Muscle of leg (tissue), 11 donors: Measurements from ENCODE around the gene NCF4. TPM values are rescaled to one million over a fixed set of nuclear protein-coding genes. Genes with fewer than 3 reads are reported as not detected.

Experiments
- DNase-seq: peaks from one replicate; pipeline ENCODE4 v3.0.0; 2013
- H3K27ac ChIP-seq: one replicate; pipeline ENCODE4 v1.5.1; 2013; ENCODE audit warnings: mild to moderate bottlenecking, low read length, control low read depth
- H3K27me3 ChIP-seq: one replicate; pipeline ENCODE4 v1.6.1; 2013; ENCODE audit warnings: low read length; ENCODE audit not compliant: control insufficient read depth, insufficient read depth
- H3K36me3 ChIP-seq: one replicate; pipeline ENCODE4 v1.6.1; 2013; ENCODE audit warnings: low read length; ENCODE audit not compliant: control insufficient read depth, insufficient read depth
- H3K4me1 ChIP-seq: one replicate; pipeline ENCODE4 v1.6.1; 2013; ENCODE audit warnings: low read length; ENCODE audit not compliant: control insufficient read depth, insufficient read depth
- H3K4me3 ChIP-seq: one replicate; pipeline ENCODE4 v1.5.1; 2013; ENCODE audit warnings: low read length, control low read depth
- H3K9me3 ChIP-seq: replicated peaks from 2 replicates; pipeline ENCODE4 v1.6.1; 2013; ENCODE audit warnings: low read depth, low read length; ENCODE audit not compliant: control insufficient read depth
- WGBS: methylation state at CpG from one replicate; pipeline ENCODE4 v1.1.5; 2013; ENCODE audit warnings: missing lambda C conversion rate; ENCODE audit not compliant: insufficient coverage; 5-methylcytosine and 5-hydroxymethylcytosine counted together
- polyA plus RNA-seq, 8 donors: library from polyadenylated mRNA; unstranded; fragments of 120-200 nt; gene quantifications; one replicate each; pipeline versions ENCODE4 v1.2.1 to v1.2.3, GENCODE V29; 2013; ENCODE audit warnings: inconsistent platforms in 1 of 8, low replicate concordance in 1 of 8; ENCODE audit not compliant: insufficient read length in 8 of 8, insufficient read depth in 1 of 8
- total RNA-seq: library from RNA; stranded (reverse); fragments of 120-200 nt; gene quantifications from one replicate; pipeline ENCODE4 v1.2.4, GENCODE V29; 2013

The NCF4 gene
- total and polyA plus RNA-seq, 9 donors, result 3.7 to 6.2 (median 4.8) TPM

GRCh38 chr22:36886016-36886415, 25.2 kb downstream of the NCF4 start:
- WGBS, result 100% methylated on average over 2 of the region's 4 CpGs
- H3K27ac ChIP-seq, result no peak overlapping the region
- H3K9me3 ChIP-seq, result no peaks in the 10 kb centered on the region
- no peak for DNase-seq
- H3K4me3 ChIP-seq, result no peak overlapping the region
- no peaks in the 10 kb centered on the region for H3K4me1 ChIP-seq
- H3K27me3 ChIP-seq, result no peaks in the 10 kb centered on the region
- H3K36me3 ChIP-seq, result no peaks in the 10 kb centered on the region

- Histone ChIP-seq H3K27me3 (no peaks in the 10 kb centered on the region), H3K4me3 (no peak overlapping the region), H3K4me1 (no peaks in the 10 kb centered on the region), H3K9me3 (no peaks in the 10 kb centered on the region), H3K36me3 (no peaks in the 10 kb centered on the region), H3K27ac (no peak overlapping the region)
- no CpG with 5 or more reads among the region's 4 CpGs for WGBS
- no peak for DNase-seq
These were observed 26.4 kb downstream of the NCF4 start for GRCh38 chr22:36887162-36887561.

GRCh38 chr22:36891646-36892045, 30.8 kb downstream of the NCF4 start:
- Histone ChIP-seq H3K4me3 (no peak overlapping the region), H3K27ac (no peak overlapping the region), H3K36me3 (no peaks in the 10 kb centered on the region), H3K27me3 (peaks cover 2% of the 10 kb centered on the region), H3K4me1 (no peaks in the 10 kb centered on the region), H3K9me3 (peaks cover 5% of the 10 kb centered on the region)
- DNase-seq, result no peak
- no CpG with 5 or more reads among the region's 1 CpG for WGBS

- Histone ChIP-seq H3K4me1 (no peaks in the 10 kb centered on the region), H3K27ac (no peak overlapping the region), H3K27me3 (peaks cover 2% of the 10 kb centered on the region), H3K4me3 (no peak overlapping the region), H3K9me3 (peaks cover 5% of the 10 kb centered on the region), H3K36me3 (no peaks in the 10 kb centered on the region)
- WGBS, result 0% methylated on average over 1 of the region's 2 CpGs
- no peak for DNase-seq
These were observed 31.5 kb downstream of the NCF4 start for GRCh38 chr22:36892292-36892691.

GRCh38 chr22:36893262-36893661, 32.5 kb downstream of the NCF4 start:
- peaks cover 4% of the 10 kb centered on the region for H3K27me3 ChIP-seq
- H3K4me3 ChIP-seq, result no peak overlapping the region
- DNase-seq, result no peak
- H3K27ac ChIP-seq, result no peak overlapping the region
- no CpG with 5 or more reads among the region's 3 CpGs for WGBS
- H3K36me3 ChIP-seq, result no peaks in the 10 kb centered on the region
- H3K9me3 ChIP-seq, result peaks cover 5% of the 10 kb centered on the region
- H3K4me1 ChIP-seq, result no peaks in the 10 kb centered on the region

- H3K9me3 ChIP-seq, result peaks cover 5% of the 10 kb centered on the region
These were observed 33.5 kb downstream of the NCF4 start for GRCh38 chr22:36894266-36894665.

GRCh38 chr22:36897611-36898010, 36.8 kb downstream of the NCF4 start:
- 60% methylated on average over 2 of the region's 3 CpGs for WGBS
- H3K4me1 ChIP-seq, result no peaks in the 10 kb centered on the region
- H3K9me3 ChIP-seq, result peaks cover 7% of the 10 kb centered on the region
- no peak overlapping the region for H3K4me3 ChIP-seq
- no peak overlapping the region for H3K27ac ChIP-seq
- peaks cover 10% of the 10 kb centered on the region for H3K27me3 ChIP-seq
- no peak for DNase-seq
- no peaks in the 10 kb centered on the region for H3K36me3 ChIP-seq

More at GRCh38 chr22:36894266-36894665, 33.5 kb downstream of the NCF4 start:
- peaks cover 4% of the 10 kb centered on the region for H3K27me3 ChIP-seq
- WGBS, result no CpG with 5 or more reads among the region's 1 CpG
- H3K4me1 ChIP-seq, result no peaks in the 10 kb centered on the region
- no peak overlapping the region for H3K27ac ChIP-seq
- no peak for DNase-seq
- H3K4me3 ChIP-seq, result no peak overlapping the region
- H3K36me3 ChIP-seq, result no peaks in the 10 kb centered on the region

- Histone ChIP-seq H3K4me1 (no peaks in the 10 kb centered on the region), H3K27me3 (peaks cover 9% of the 10 kb centered on the region), H3K4me3 (no peak overlapping the region), H3K27ac (no peak overlapping the region), H3K36me3 (no peaks in the 10 kb centered on the region), H3K9me3 (peaks cover 7% of the 10 kb centered on the region)
- 57% methylated on average over 3 of the region's 4 CpGs for WGBS
- DNase-seq, result no peak
These were observed 37.9 kb downstream of the NCF4 start for GRCh38 chr22:36898690-36899089.

- Histone ChIP-seq H3K4me3 (no peak overlapping the region), H3K27ac (no peak overlapping the region), H3K27me3 (peaks cover 12% of the 10 kb centered on the region), H3K9me3 (peaks cover 7% of the 10 kb centered on the region), H3K36me3 (no peaks in the 10 kb centered on the region), H3K4me1 (no peaks in the 10 kb centered on the region)
- no CpG with 5 or more reads among the region's 1 CpG for WGBS
- no peak for DNase-seq
These were observed 38.7 kb downstream of the NCF4 start for GRCh38 chr22:36899498-36899897.

- peaks cover 12% of the 10 kb centered on the region for H3K27me3 ChIP-seq
- DNase-seq, result no peak
- WGBS, result 60% methylated on average over 1 of the region's 2 CpGs
- H3K9me3 ChIP-seq, result peaks cover 7% of the 10 kb centered on the region
- H3K4me1 ChIP-seq, result no peaks in the 10 kb centered on the region
- H3K4me3 ChIP-seq, result no peak overlapping the region
- no peaks in the 10 kb centered on the region for H3K36me3 ChIP-seq
- H3K27ac ChIP-seq, result no peak overlapping the region
These were observed 39.4 kb downstream of the NCF4 start for GRCh38 chr22:36900225-36900624.

- H3K27ac ChIP-seq, result no peak overlapping the region
- H3K36me3 ChIP-seq, result no peaks in the 10 kb centered on the region
- H3K27me3 ChIP-seq, result peaks cover 12% of the 10 kb centered on the region
- peaks cover 2% of the 10 kb centered on the region for H3K9me3 ChIP-seq
- DNase-seq, result no peak
- 22% methylated on average over 4 of the region's 4 CpGs for WGBS
- no peaks in the 10 kb centered on the region for H3K4me1 ChIP-seq
- H3K4me3 ChIP-seq, result no peak overlapping the region
These were observed 40.1 kb downstream of the NCF4 start for GRCh38 chr22:36900880-36901279.
